OCI-LY7 (cell line): Measurements from ENCODE around the gene INPP5A. TPM values are rescaled to one million over a fixed set of nuclear protein-coding genes. Genes with fewer than 3 reads are reported as not detected.

Experiments
- BruUV-seq: library from RNA; stranded (reverse); fragments of 400-500 nt; replicated peaks from 2 replicates; lab custom pipeline; 2021; lab: Mats Ljungman, UMichigan
- CTCF ChIA-PET: fragments of 300-600 bp; sonication (Branson Sonifier 250); formaldehyde crosslinking; loops from one replicate; lab custom pipeline; 2022; ENCODE audit warnings: antibody characterized with exemption; ENCODE audit not compliant: unreplicated experiment; lab: Charles Lee
- POLR2A ChIA-PET: fragments of 300-600 bp; sonication (Branson Sonifier 250); formaldehyde crosslinking; loops from one replicate; lab custom pipeline; 2022; ENCODE audit warnings: antibody characterized with exemption; lab: Charles Lee
- DNase-seq: peaks from one replicate; pipeline ENCODE4 v3.0.0-alpha.2; 2015; ENCODE audit warnings: low spot score
- H2AFZ ChIP-seq: fragments of 200-600 bp; sonication (generic), shearing (Covaris generic); 2 replicates; pipeline ENCODE4 v1.6.1; 2014; ENCODE audit warnings: mild to moderate bottlenecking, antibody characterized with exemption, low read length, moderate library complexity
- H3K27ac ChIP-seq: fragments of 200-600 bp; sonication (generic); 2 replicates; pipeline ENCODE4 v1.5.1; 2014; ENCODE audit warnings: mixed run types, low read depth, mild to moderate bottlenecking, moderate library complexity, low read length, inconsistent platforms; ENCODE audit not compliant: poor library complexity, severe bottlenecking
- H3K36me3 ChIP-seq: fragments of 200-600 bp; sonication (generic); 2 replicates; pipeline ENCODE4 v1.6.1; 2014; ENCODE audit warnings: mild to moderate bottlenecking, antibody characterized with exemption, low read length, moderate library complexity, mixed read lengths; ENCODE audit not compliant: insufficient read depth
- H3K4me1 ChIP-seq: fragments of 200-600 bp; sonication (generic); 2 replicates; pipeline ENCODE4 v1.5.1; 2014; ENCODE audit warnings: mild to moderate bottlenecking, low read length; ENCODE audit not compliant: insufficient read depth, poor library complexity, severe bottlenecking
- H3K4me2 ChIP-seq: fragments of 200-600 bp; sonication (generic); 2 replicates; pipeline ENCODE4 v1.6.1; 2014; ENCODE audit warnings: mild to moderate bottlenecking, low read length
- H3K4me3 ChIP-seq: fragments of 200-600 bp; sonication (generic); 2 replicates; pipeline ENCODE4 v1.5.1; 2014; ENCODE audit warnings: mild to moderate bottlenecking, low read depth, low read length; ENCODE audit not compliant: poor library complexity, severe bottlenecking
- H3K79me2 ChIP-seq: fragments of 200-600 bp; sonication (generic); 2 replicates; pipeline ENCODE4 v1.6.1; 2016; ENCODE audit warnings: low read depth, mild to moderate bottlenecking, low read length, moderate library complexity, mixed read lengths; ENCODE audit not compliant: insufficient read depth
- H3K9me2 ChIP-seq: fragments of 200-600 bp; sonication (generic); 2 replicates; pipeline ENCODE4 v1.6.1; 2016; ENCODE audit warnings: mild to moderate bottlenecking, low read length, mixed read lengths; ENCODE audit not compliant: insufficient read depth
- H3K9me3 ChIP-seq: fragments of 200-600 bp; sonication (generic); 2 replicates; pipeline ENCODE4 v1.6.1; 2014; ENCODE audit warnings: mild to moderate bottlenecking, mixed run types, low read length, mixed read lengths
- H4K20me1 ChIP-seq: fragments of 200-600 bp; sonication (generic); 2 replicates; pipeline ENCODE4 v1.6.1; 2014; ENCODE audit warnings: mild to moderate bottlenecking, antibody characterized with exemption, low read length, moderate library complexity, mixed read lengths; ENCODE audit not compliant: insufficient read depth
- CTCF ChIP-seq: fragments of 200-600 bp; sonication (generic); conservative IDR thresholded peaks from 2 replicates; pipeline ENCODE4 v1.5.1; 2014; ENCODE audit warnings: mild to moderate bottlenecking, antibody characterized with exemption, low read length, moderate library complexity, mixed read lengths
- EZH2phosphoT487 ChIP-seq: fragments of 200-600 bp; sonication (generic); IDR thresholded peaks from 2 replicates; pipeline ENCODE4 v1.6.1; 2018; ENCODE audit warnings: low read depth, borderline replicate concordance, mild to moderate bottlenecking, mixed run types, antibody characterized with exemption, low read length, moderate library complexity, mixed read lengths
- intact Hi-C: fragments of 100-400 bp; cut with micrococcal nuclease; formaldehyde crosslinking; loops from one replicate; pipeline ENCODE4 v1.10.0; 2022; ENCODE audit not compliant: unreplicated experiment
- total RNA-seq, 2 experiments: library from RNA; depleted of rRNA in 1 of 2; stranded (reverse); fragments of >200 nt in 1 of 2; shearing (Covaris generic) in 1 of 2; gene quantifications; 2 replicates each; pipeline ENCODE4 v1.2.3, GENCODE V29; 2014 to 2022

INPP5A gene
- total RNA-seq, 2 experiments from 2014 or later, result 14.5 to 18.4 TPM

- H2AFZ ChIP-seq, result no peak overlapping the region
- no peaks in the 10 kb centered on the region for H3K4me1 ChIP-seq
- no peak overlapping the region for H3K4me2 ChIP-seq
- no peak overlapping the region for H3K4me3 ChIP-seq
- H3K36me3 ChIP-seq, result no peaks in the 10 kb centered on the region
- H3K27ac ChIP-seq, result no peak overlapping the region
- intact Hi-C loops, result no loop called here
- CTCF ChIA-PET, result interaction anchor here (0.9 kb wide), 1 partner anchor 122 kb away, joined by 4 read pairs; no protein-coding TSS in a partner anchor
- POLR2A ChIA-PET, result no interaction called here
- no peaks in the 10 kb centered on the region for H3K79me2 ChIP-seq
- no peak for DNase-seq
- BruUV-seq, result no TSS peak
- no peaks in the 10 kb centered on the region for H4K20me1 ChIP-seq
- no peaks in the 10 kb centered on the region for H3K9me2 ChIP-seq
- H3K9me3 ChIP-seq, result no peaks in the 10 kb centered on the region
- TF ChIP-seq CTCF (no peak), EZH2phosphoT487 (no peak)
Measured at GRCh38 chr10:132776186-132776585, 238.6 kb downstream of the INPP5A start.

GRCh38 chr10:132776821-132777220, 239.2 kb downstream of the INPP5A start:
- H3K27ac ChIP-seq, result no peak overlapping the region
- ChIA-PET CTCF (no interaction called here), POLR2A (interaction anchor here (0.8 kb wide), 1 partner anchor 761 kb away, joined by 3 read pairs; no protein-coding TSS in a partner anchor)
- H3K4me1 ChIP-seq, result no peaks in the 10 kb centered on the region
- no peaks in the 10 kb centered on the region for H3K9me3 ChIP-seq
- H3K4me3 ChIP-seq, result no peak overlapping the region
- no peak for TF ChIP-seq CTCF
- TF ChIP-seq EZH2phosphoT487, result no peak
- H3K4me2 ChIP-seq, result no peak overlapping the region
- intact Hi-C loops, result no loop called here
- no TSS peak for BruUV-seq
- no peaks in the 10 kb centered on the region for H3K36me3 ChIP-seq
- H3K79me2 ChIP-seq, result no peaks in the 10 kb centered on the region
- no peak overlapping the region for H2AFZ ChIP-seq
- no peaks in the 10 kb centered on the region for H3K9me2 ChIP-seq
- no peak for DNase-seq
- no peaks in the 10 kb centered on the region for H4K20me1 ChIP-seq

- H3K36me3 ChIP-seq, result no peaks in the 10 kb centered on the region
- ChIA-PET CTCF (no interaction called here), POLR2A (interaction anchor here (0.8 kb wide), 1 partner anchor 760 kb away, joined by 3 read pairs; no protein-coding TSS in a partner anchor)
- no peak overlapping the region for H2AFZ ChIP-seq
- no peaks in the 10 kb centered on the region for H3K9me2 ChIP-seq
- H3K4me3 ChIP-seq, result no peak overlapping the region
- no peaks in the 10 kb centered on the region for H3K4me1 ChIP-seq
- H3K27ac ChIP-seq, result no peak overlapping the region
- no peaks in the 10 kb centered on the region for H3K9me3 ChIP-seq
- intact Hi-C loops, result no loop called here
- BruUV-seq, result no TSS peak
- no peaks in the 10 kb centered on the region for H4K20me1 ChIP-seq
- H3K4me2 ChIP-seq, result no peak overlapping the region
- TF ChIP-seq EZH2phosphoT487 (no peak), CTCF (no peak)
- no peaks in the 10 kb centered on the region for H3K79me2 ChIP-seq
- DNase-seq, result no peak
Measured at GRCh38 chr10:132777441-132777840, 239.9 kb downstream of the INPP5A start.
